IMR-90 (cell line): Measurements from ENCODE around the gene GLCCI1. TPM values are rescaled to one million over a fixed set of nuclear protein-coding genes. Genes with fewer than 3 reads are reported as not detected.

Experiments
- ATAC-seq: fragments of 200-7000 bp; cut with Tn5 transposase; 2 replicates; pipeline ENCODE4 v1.9.1; 2020; ENCODE audit warnings: low read depth, mild to moderate bottlenecking, moderate library complexity
- BruUV-seq: library from RNA; stranded (reverse); fragments of 400-500 nt; replicated peaks from 2 replicates; lab custom pipeline; 2021; lab: Mats Ljungman, UMichigan
- CTCF ChIA-PET: fragments of 300-600 bp; formaldehyde crosslinking; extraction: SDS; loops from one replicate; lab custom pipeline; 2021; ENCODE audit warnings: antibody characterized with exemption; lab: Yijun Ruan, JAX
- POLR2A ChIA-PET: fragments of 300-600 bp; sonication (Branson Sonifier 250); formaldehyde crosslinking; loops from one replicate; lab custom pipeline; 2022; ENCODE audit warnings: antibody characterized with exemption; ENCODE audit not compliant: unreplicated experiment; lab: Charles Lee
- DNase-seq: peaks from one replicate; pipeline ENCODE4 v3.0.0; 2013
- H2AFZ ChIP-seq: replicated peaks from 2 replicates; pipeline ENCODE3; 2013; ENCODE audit warnings: low read length, mild to moderate bottlenecking; ENCODE audit not compliant: poor library complexity
- H2AK5ac ChIP-seq: 2 replicates; pipeline ENCODE4 v1.6.1; 2013; ENCODE audit warnings: low read depth, low read length, inconsistent platforms
- H2AK9ac ChIP-seq: replicated peaks from 2 replicates; pipeline ENCODE3; 2013; ENCODE audit warnings: mild to moderate bottlenecking, low read depth, low read length, moderate library complexity; ENCODE audit not compliant: poor library complexity
- H2BK120ac ChIP-seq: 2 replicates; pipeline ENCODE4 v1.6.1; 2013; ENCODE audit warnings: low read depth, low read length, inconsistent platforms
- H2BK15ac ChIP-seq: 3 replicates; pipeline ENCODE4 v1.6.1; 2013; ENCODE audit warnings: low read depth, low read length, inconsistent platforms
- H2BK20ac ChIP-seq: 2 replicates; pipeline ENCODE4 v1.6.1; 2013; ENCODE audit warnings: low read depth, mild to moderate bottlenecking, inconsistent platforms, low read length, moderate library complexity
- H2BK5ac ChIP-seq: 2 replicates; pipeline ENCODE4 v1.6.1; 2013; ENCODE audit warnings: mild to moderate bottlenecking, low read depth, low read length, inconsistent platforms; ENCODE audit not compliant: poor library complexity, severe bottlenecking
- H3K14ac ChIP-seq: replicated peaks from 2 replicates; pipeline ENCODE4 v1.6.1; 2013; ENCODE audit warnings: low read depth, low read length, inconsistent platforms
- H3K18ac ChIP-seq: 2 replicates; pipeline ENCODE4 v1.6.1; 2013; ENCODE audit warnings: low read depth, low read length, control low read depth
- H3K23ac ChIP-seq: 2 replicates; pipeline ENCODE4 v1.6.1; 2013; ENCODE audit warnings: low read depth, low read length, inconsistent platforms
- H3K27ac ChIP-seq: 2 replicates; pipeline ENCODE4 v1.5.1; 2013; ENCODE audit warnings: mild to moderate bottlenecking, control low read depth, low read length; ENCODE audit not compliant: insufficient read depth
- H3K27me3 ChIP-seq: 2 replicates; pipeline ENCODE4 v1.6.1; 2013; ENCODE audit warnings: low read length; ENCODE audit not compliant: control insufficient read depth, insufficient read depth
- H3K36me3 ChIP-seq: 2 replicates; pipeline ENCODE4 v1.6.1; 2013; ENCODE audit warnings: low read length, mixed read lengths; ENCODE audit not compliant: control insufficient read depth, insufficient read depth
- H3K4ac ChIP-seq: 2 replicates; pipeline ENCODE4 v1.6.1; 2013; ENCODE audit warnings: low read depth, low read length, inconsistent platforms
- H3K4me1 ChIP-seq: 2 replicates; pipeline ENCODE4 v1.6.1; 2013; ENCODE audit warnings: low read length, mixed read lengths; ENCODE audit not compliant: control insufficient read depth, insufficient read depth
- H3K4me2 ChIP-seq: 2 replicates; pipeline ENCODE4 v1.6.1; 2013; ENCODE audit warnings: low read depth, mild to moderate bottlenecking, control low read depth, low read length, moderate library complexity
- H3K4me3 ChIP-seq: 2 replicates; pipeline ENCODE4 v1.5.1; 2013; ENCODE audit warnings: low read depth, mild to moderate bottlenecking, control low read depth, low read length, moderate library complexity; ENCODE audit not compliant: insufficient read depth
- H3K56ac ChIP-seq: 2 replicates; pipeline ENCODE4 v1.6.1; 2013; ENCODE audit warnings: low read length, inconsistent platforms; ENCODE audit not compliant: insufficient read depth; ENCODE audit errors: extremely low read depth
- H3K79me1 ChIP-seq, 2 experiments: 2 replicates each; pipeline ENCODE4 v1.6.1; 2013; ENCODE audit warnings: low read length in 2 of 2, inconsistent platforms in 1 of 2, low read depth in 1 of 2
- H3K9ac ChIP-seq: 2 replicates; pipeline ENCODE4 v1.6.1; 2013; ENCODE audit warnings: low read depth, low read length, control low read depth
- H3K9me1 ChIP-seq: 2 replicates; pipeline ENCODE4 v1.6.1; 2013; ENCODE audit warnings: low read length, inconsistent platforms; ENCODE audit not compliant: insufficient read depth
- H3K9me3 ChIP-seq: 2 replicates; pipeline ENCODE4 v1.6.1; 2013; ENCODE audit warnings: low read length; ENCODE audit not compliant: control insufficient read depth, insufficient read depth
- H4K20me1 ChIP-seq: 2 replicates; pipeline ENCODE4 v1.6.1; 2013; ENCODE audit warnings: low read length, inconsistent platforms; ENCODE audit not compliant: insufficient read depth
- H4K5ac ChIP-seq: 2 replicates; pipeline ENCODE4 v1.6.1; 2013; ENCODE audit warnings: mild to moderate bottlenecking, low read depth, low read length, control low read depth
- H4K8ac ChIP-seq, 2 experiments: 2 replicates each; pipeline ENCODE4 v1.6.1; 2013; ENCODE audit warnings: low read depth in 2 of 2, low read length in 2 of 2, control low read depth in 1 of 2, inconsistent platforms in 1 of 2
- H4K91ac ChIP-seq: 2 replicates; pipeline ENCODE4 v1.6.1; 2013; ENCODE audit warnings: low read depth, low read length, inconsistent platforms; ENCODE audit not compliant: insufficient read depth
- BHLHE40 ChIP-seq: fragments of 150-350 bp; IDR thresholded peaks from 2 replicates; pipeline ENCODE4 v1.6.1; 2016; ENCODE audit warnings: mild to moderate bottlenecking, low read depth, low read length
- CHD1 ChIP-seq: IDR thresholded peaks from 2 replicates; pipeline ENCODE4 v1.6.1; 2012; ENCODE audit warnings: low read depth, low read length, improper control_type of control experiment
- CTCF ChIP-seq: conservative IDR thresholded peaks from 2 replicates; pipeline ENCODE4 v1.5.1; 2012; ENCODE audit warnings: mild to moderate bottlenecking, low read depth, low read length, improper control_type of control experiment
- ELK1 ChIP-seq: fragments of 150-350 bp; IDR thresholded peaks from 2 replicates; pipeline ENCODE4 v1.6.1; 2016; ENCODE audit warnings: low read depth, mild to moderate bottlenecking, low read length, moderate library complexity, borderline replicate concordance
- FOS ChIP-seq: fragments of 150-350 bp; IDR thresholded peaks from 2 replicates; pipeline ENCODE4 v1.6.1; 2016; ENCODE audit warnings: low read depth, low read length
- MAFK ChIP-seq: IDR thresholded peaks from 2 replicates; pipeline ENCODE4 v1.6.1; 2012; ENCODE audit warnings: low read depth, low read length, improper control_type of control experiment
- MAZ ChIP-seq: IDR thresholded peaks from 2 replicates; pipeline ENCODE4 v1.6.1; 2012; ENCODE audit warnings: low read depth, mild to moderate bottlenecking, low read length, improper control_type of control experiment, moderate library complexity, borderline replicate concordance
- MXI1 ChIP-seq: IDR thresholded peaks from 2 replicates; pipeline ENCODE4 v1.6.1; 2012; ENCODE audit warnings: low read depth, mild to moderate bottlenecking, low read length, moderate library complexity, borderline replicate concordance
- NFE2L2 ChIP-seq: fragments of 150-350 bp; IDR thresholded peaks from 2 replicates; pipeline ENCODE4 v1.6.1; 2016; ENCODE audit warnings: low read depth, mild to moderate bottlenecking, low read length
- POLR2A ChIP-seq: IDR thresholded peaks from 2 replicates; pipeline ENCODE4 v1.6.1; 2012; ENCODE audit warnings: mild to moderate bottlenecking, low read depth, low read length
- RAD21 ChIP-seq: IDR thresholded peaks from 2 replicates; pipeline ENCODE4 v1.6.1; 2012; ENCODE audit warnings: low read length, improper control_type of control experiment
- RCOR1 ChIP-seq: IDR thresholded peaks from 2 replicates; pipeline ENCODE4 v1.6.1; 2012; ENCODE audit warnings: mild to moderate bottlenecking, low read length, improper control_type of control experiment; ENCODE audit not compliant: insufficient replicate concordance
- RFX5 ChIP-seq: IDR thresholded peaks from 2 replicates; pipeline ENCODE4 v1.8.0; 2012; ENCODE audit warnings: low read depth, mild to moderate bottlenecking, low read length, moderate library complexity
- SMC3 ChIP-seq: fragments of 150-350 bp; IDR thresholded peaks from 2 replicates; pipeline ENCODE4 v1.6.1; 2016; ENCODE audit warnings: low read depth, mild to moderate bottlenecking, antibody characterized with exemption, low read length, moderate library complexity
- USF2 ChIP-seq: fragments of 150-350 bp; IDR thresholded peaks from 2 replicates; pipeline ENCODE4 v1.6.1; 2017; ENCODE audit warnings: mild to moderate bottlenecking, antibody characterized with exemption, low read length, low read depth
- WGBS, 2 experiments: methylation state at CpG; one replicate each; pipeline versions ENCODE4 v1.1.5 to v1.1.7; 2013; ENCODE audit warnings: missing lambda C conversion rate in 2 of 2; ENCODE audit not compliant: insufficient read length in 1 of 2; ENCODE audit errors: extremely low coverage in 2 of 2; 5-methylcytosine and 5-hydroxymethylcytosine counted together
- dilution Hi-C: fragments of 300-500 bp; cut with HindIII; formaldehyde crosslinking; loops from one replicate; pipeline ENCODE4 v1.14.3; 2018; ENCODE audit warnings: low sequenced_read_pairs; ENCODE audit not compliant: unreplicated experiment
- in situ Hi-C: fragments of 300-500 bp; cut with MboI; formaldehyde crosslinking; loops from 3 replicates; pipeline ENCODE4 v1.14.3; 2019; ENCODE audit warnings: low sequenced_read_pairs, inconsistent platforms, mixed read lengths
- intact Hi-C: fragments of 100-400 bp; cut with micrococcal nuclease; formaldehyde crosslinking; loops from 2 replicates; pipeline ENCODE4 v1.10.0; 2022
- polyA plus RNA-seq, 3 experiments: library from polyadenylated mRNA; depleted of rRNA; stranded (reverse); fragments of >200 nt; gene quantifications; 2 replicates each; pipeline ENCODE4 v1.2.3, GENCODE V29; 2012; ENCODE audit warnings: low replicate concordance in 1 of 3
- total RNA-seq: library from RNA; depleted of rRNA; stranded (reverse); fragments of >200 nt; gene quantifications from 2 replicates; pipeline ENCODE4 v1.2.3, GENCODE V29; 2012

The GLCCI1 gene
- total and polyA plus RNA-seq, 2 of the 4 experiments (the other 2 are of a cell fraction), result 4.1 to 6.2 TPM

DNA sequence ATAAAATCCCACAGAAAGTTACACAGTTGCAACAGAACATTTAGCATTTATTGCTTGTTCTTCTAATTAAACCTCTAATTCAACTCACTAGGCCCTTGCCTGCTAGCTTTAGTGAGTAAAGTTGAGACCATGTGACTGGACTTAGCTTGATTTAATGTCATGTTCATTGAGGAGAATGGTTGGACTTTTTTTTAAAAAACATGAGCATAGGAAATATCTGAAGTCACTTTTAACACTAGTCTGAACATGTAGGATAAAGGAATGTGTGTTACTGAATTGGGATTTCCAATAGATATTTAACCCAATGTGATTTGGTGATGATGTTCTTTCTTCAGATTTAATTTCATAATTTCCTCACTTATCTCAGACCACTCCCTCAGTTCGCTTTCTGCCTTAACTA is 24.6 kb upstream of the GLCCI1 start:
- H3K27ac ChIP-seq, result no peak overlapping the region
- no peak overlapping the region for H2BK5ac ChIP-seq
- no peak overlapping the region for H2BK20ac ChIP-seq
- H4K5ac ChIP-seq, result no peak overlapping the region
- H2AK9ac ChIP-seq, result no peak overlapping the region
- no TSS peak for BruUV-seq
- H3K4me1 ChIP-seq, result peaks cover 2% of the 10 kb centered on the region; the same call in 1 of the 2 replicates
- no peak overlapping the region for H4K91ac ChIP-seq
- no peak overlapping the region for H3K14ac ChIP-seq
- H3K4me3 ChIP-seq, result no peak overlapping the region
- H2BK15ac ChIP-seq, result no peak overlapping the region
- no peak overlapping the region for H3K9ac ChIP-seq
- H2BK120ac ChIP-seq, result no peak overlapping the region
- H2AFZ ChIP-seq, result no peak overlapping the region
- in situ Hi-C loops, result no loop called here
- no peak overlapping the region for H2AK5ac ChIP-seq
- dilution Hi-C loops, result no loop called here
- intact Hi-C loops, result no loop called here
- ChIA-PET POLR2A (no interaction called here), CTCF (no interaction called here)
- H3K23ac ChIP-seq, result no peak overlapping the region
- H3K79me1 ChIP-seq, result no peaks in the 10 kb centered on the region
- TF ChIP-seq NFE2L2 (no peak), FOS (no peak), MAZ (no peak), BHLHE40 (no peak), RFX5 (no peak), USF2 (no peak), MAFK (no peak), POLR2A (no peak), RCOR1 (no peak), CTCF (no peak), CHD1 (no peak), MXI1 (no peak), RAD21 (no peak), ELK1 (no peak), SMC3 (no peak)
- no peak overlapping the region for H3K4ac ChIP-seq
- DNase-seq (no peak), ATAC-seq (no peak)
- no peak overlapping the region for H3K18ac ChIP-seq
- no CpG with 5 or more reads among the region's 1 CpG for WGBS, 2 experiments
- H3K9me3 ChIP-seq, result no peaks in the 10 kb centered on the region
- no peak overlapping the region for H4K8ac ChIP-seq
- H3K9me1 ChIP-seq, result no peaks in the 10 kb centered on the region
- no peaks in the 10 kb centered on the region for H3K36me3 ChIP-seq
- no peaks in the 10 kb centered on the region for H3K27me3 ChIP-seq
- H3K4me2 ChIP-seq, result no peak overlapping the region
- no peak overlapping the region for H3K56ac ChIP-seq
- no peaks in the 10 kb centered on the region for H4K20me1 ChIP-seq
